ENCODE data around the gene NRG2.

NRG2 gene

DNA sequence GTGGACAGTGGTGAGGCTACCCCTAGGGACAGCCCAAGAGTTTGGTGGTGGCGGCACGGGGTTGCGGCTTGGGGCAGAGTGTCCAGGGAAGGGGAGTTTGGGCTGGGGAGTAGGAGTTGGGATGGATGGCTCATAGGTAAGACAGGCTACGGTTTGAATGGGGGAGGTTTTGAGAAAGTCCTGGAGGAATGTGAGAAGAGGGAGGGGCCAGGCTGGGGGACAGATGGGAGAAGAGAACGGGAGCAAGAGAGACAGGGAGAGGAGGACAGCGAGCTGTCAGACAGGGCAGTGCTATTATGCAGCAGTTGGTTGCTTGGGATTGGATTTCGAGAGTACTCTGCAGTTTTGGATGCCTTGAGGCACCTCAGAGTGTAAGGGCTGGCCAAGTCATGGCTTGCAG is 223.0 kb downstream of the NRG2 start:
- TF ChIP-seq, protein P1, sequence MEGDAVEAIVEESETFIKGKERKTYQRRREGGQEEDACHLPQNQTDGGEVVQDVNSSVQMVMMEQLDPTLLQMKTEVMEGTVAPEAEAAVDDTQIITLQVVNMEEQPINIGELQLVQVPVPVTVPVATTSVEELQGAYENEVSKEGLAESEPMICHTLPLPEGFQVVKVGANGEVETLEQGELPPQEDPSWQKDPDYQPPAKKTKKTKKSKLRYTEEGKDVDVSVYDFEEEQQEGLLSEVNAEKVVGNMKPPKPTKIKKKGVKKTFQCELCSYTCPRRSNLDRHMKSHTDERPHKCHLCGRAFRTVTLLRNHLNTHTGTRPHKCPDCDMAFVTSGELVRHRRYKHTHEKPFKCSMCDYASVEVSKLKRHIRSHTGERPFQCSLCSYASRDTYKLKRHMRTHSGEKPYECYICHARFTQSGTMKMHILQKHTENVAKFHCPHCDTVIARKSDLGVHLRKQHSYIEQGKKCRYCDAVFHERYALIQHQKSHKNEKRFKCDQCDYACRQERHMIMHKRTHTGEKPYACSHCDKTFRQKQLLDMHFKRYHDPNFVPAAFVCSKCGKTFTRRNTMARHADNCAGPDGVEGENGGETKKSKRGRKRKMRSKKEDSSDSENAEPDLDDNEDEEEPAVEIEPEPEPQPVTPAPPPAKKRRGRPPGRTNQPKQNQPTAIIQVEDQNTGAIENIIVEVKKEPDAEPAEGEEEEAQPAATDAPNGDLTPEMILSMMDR (IDR thresholded peaks at IDR 0.05), result no peak
- Histone ChIP-seq H3K9ac (no peak overlapping the region), H3K4me1 (no peaks in the 10 kb centered on the region), H3K27me3 (ENCODE audit: control insufficient read depth, insufficient read depth, low read length) (no peaks in the 10 kb centered on the region), H2AFZ (no peak overlapping the region), H3K9me3 (ENCODE audit: control insufficient read depth, low read length) (no peaks in the 10 kb centered on the region), H3K36me3 (ENCODE audit: control insufficient read depth, insufficient read depth, low read length) (no peaks in the 10 kb centered on the region), H3K27ac (no peak overlapping the region), H3K4me2 (ENCODE audit: low read length) (no peak overlapping the region), H3K4me3 (ENCODE audit: low read depth, low read length) (no peak overlapping the region), H3K79me2 (no peaks in the 10 kb centered on the region)

GRCh38 chr5:139817970-139818369 is 225.1 kb downstream of the NRG2 start:
- no peak overlapping the region for H2AFZ ChIP-seq
- H3K4me3 ChIP-seq (ENCODE audit: low read depth, low read length), result no peak overlapping the region
- H3K79me2 ChIP-seq, result no peaks in the 10 kb centered on the region
- no peaks in the 10 kb centered on the region for H3K36me3 ChIP-seq (ENCODE audit: control insufficient read depth, insufficient read depth, low read length)
- no peak overlapping the region for H3K9ac ChIP-seq
- H3K9me3 ChIP-seq (ENCODE audit: control insufficient read depth, low read length), result no peaks in the 10 kb centered on the region
- H3K4me1 ChIP-seq, result no peaks in the 10 kb centered on the region
- H3K27me3 ChIP-seq (ENCODE audit: control insufficient read depth, insufficient read depth, low read length), result no peaks in the 10 kb centered on the region
- H3K4me2 ChIP-seq (ENCODE audit: low read length), result no peak overlapping the region
- H3K27ac ChIP-seq, result no peak overlapping the region
- TF ChIP-seq, protein P1 (IDR thresholded peaks at IDR 0.05), result no peak

- no peak overlapping the region for H3K9ac ChIP-seq
- no peaks in the 10 kb centered on the region for H3K36me3 ChIP-seq (ENCODE audit: control insufficient read depth, insufficient read depth, low read length)
- no peak overlapping the region for H3K4me2 ChIP-seq (ENCODE audit: low read length)
- H3K4me3 ChIP-seq (ENCODE audit: low read depth, low read length), result no peak overlapping the region
- H3K27me3 ChIP-seq (ENCODE audit: control insufficient read depth, insufficient read depth, low read length), result no peaks in the 10 kb centered on the region
- no peak overlapping the region for H3K27ac ChIP-seq
- no peaks in the 10 kb centered on the region for H3K4me1 ChIP-seq
- TF ChIP-seq, protein P1 (IDR thresholded peaks at IDR 0.05), result no peak
- no peak overlapping the region for H2AFZ ChIP-seq
- no peaks in the 10 kb centered on the region for H3K9me3 ChIP-seq (ENCODE audit: control insufficient read depth, low read length)
- H3K79me2 ChIP-seq, result no peaks in the 10 kb centered on the region
These were observed 225.7 kb downstream of the NRG2 start for GRCh38 chr5:139817362-139817761.

DNA sequence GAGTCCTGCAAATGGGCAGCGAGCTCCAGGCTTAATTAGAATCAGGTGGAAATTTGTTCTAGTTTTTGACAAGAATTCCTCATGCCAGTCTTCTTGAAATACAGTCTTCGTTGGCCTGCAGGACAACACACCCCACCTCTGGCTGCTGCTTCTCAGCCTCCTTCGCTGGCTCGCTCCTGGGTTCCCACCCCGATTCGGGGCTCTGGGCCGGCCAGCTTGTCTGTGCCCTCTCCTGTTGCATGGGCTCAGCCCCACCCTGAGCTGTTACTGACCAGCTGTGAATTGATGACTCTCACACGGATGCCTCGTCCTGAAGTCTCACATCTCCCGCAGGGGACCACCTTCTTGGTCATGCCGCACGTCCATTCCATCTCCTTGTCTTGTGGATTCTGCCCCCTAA is 226.5 kb downstream of the NRG2 start:
- TF ChIP-seq, protein P1 (IDR thresholded peaks at IDR 0.05), result no peak
- H3K4me1 ChIP-seq, result no peaks in the 10 kb centered on the region
- no peak overlapping the region for H3K4me3 ChIP-seq (ENCODE audit: low read depth, low read length)
- H3K79me2 ChIP-seq, result no peaks in the 10 kb centered on the region
- no peak overlapping the region for H3K9ac ChIP-seq
- no peak overlapping the region for H2AFZ ChIP-seq
- no peaks in the 10 kb centered on the region for H3K9me3 ChIP-seq (ENCODE audit: control insufficient read depth, low read length)
- no peaks in the 10 kb centered on the region for H3K27me3 ChIP-seq (ENCODE audit: control insufficient read depth, insufficient read depth, low read length)
- H3K36me3 ChIP-seq (ENCODE audit: control insufficient read depth, insufficient read depth, low read length), result no peaks in the 10 kb centered on the region
- no peak overlapping the region for H3K27ac ChIP-seq
- no peak overlapping the region for H3K4me2 ChIP-seq (ENCODE audit: low read length)

DNA sequence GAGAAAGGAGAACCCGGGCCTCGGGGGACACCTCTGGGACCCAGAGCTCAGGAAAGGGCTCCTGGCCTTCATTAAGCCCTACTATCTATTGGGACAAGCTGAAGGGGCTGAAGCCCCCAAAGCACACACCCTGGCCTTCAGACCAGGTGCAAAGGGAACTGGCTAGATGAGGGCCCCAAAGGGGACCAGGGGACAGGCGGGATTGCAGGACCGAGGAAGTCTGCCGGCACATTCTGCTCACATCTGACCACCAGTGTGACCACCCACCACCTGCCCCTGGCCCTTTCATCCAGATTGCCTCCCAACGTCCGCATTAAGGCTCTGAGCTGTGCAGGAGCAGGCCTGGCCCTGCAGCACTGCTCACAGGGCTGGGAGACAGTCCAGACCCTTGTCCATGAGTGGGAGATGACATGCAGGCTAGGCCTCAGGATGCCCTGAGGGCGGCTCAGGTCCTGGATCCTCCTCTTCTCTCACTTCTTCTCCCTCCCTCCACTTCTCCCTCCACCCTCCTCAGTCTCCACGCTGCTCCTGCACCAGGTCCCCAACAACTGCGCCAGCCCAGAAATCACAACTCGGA is 228.3 kb downstream of the NRG2 start:
- Histone ChIP-seq H3K9me3 (ENCODE audit: control insufficient read depth, low read length) (no peaks in the 10 kb centered on the region), H3K4me3 (ENCODE audit: low read depth, low read length) (no peak overlapping the region), H3K36me3 (ENCODE audit: control insufficient read depth, insufficient read depth, low read length) (no peaks in the 10 kb centered on the region), H3K27me3 (ENCODE audit: control insufficient read depth, insufficient read depth, low read length) (no peaks in the 10 kb centered on the region), H3K4me1 (no peaks in the 10 kb centered on the region), H3K27ac (no peak overlapping the region), H2AFZ (no peak overlapping the region), H3K4me2 (ENCODE audit: low read length) (no peak overlapping the region), H3K9ac (no peak overlapping the region), H3K79me2 (no peaks in the 10 kb centered on the region)
- TF ChIP-seq, protein P1 (IDR thresholded peaks at IDR 0.05), result no peak

All from parathyroid adenoma (tissue), 2 donors.